Loucy (cell line): ENCODE measurements around the gene IQSEC2.

Experiments used
- H2AFZ ChIP-seq: fragments of 200-600 bp; sonication (generic); 2 replicates; pipeline ENCODE4 v1.6.0; 2016; ENCODE audit warnings: antibody characterized with exemption, mild to moderate bottlenecking, low read length, moderate library complexity
- H3F3A ChIP-seq: fragments of 200-600 bp; 2 replicates; pipeline ENCODE4 v1.6.0; 2016; ENCODE audit warnings: antibody characterized with exemption, low read depth, mild to moderate bottlenecking
- H3K27me3 ChIP-seq: fragments of 200-600 bp; sonication (generic); 2 replicates; pipeline ENCODE4 v1.6.1; 2014; ENCODE audit warnings: low read length, mild to moderate bottlenecking; ENCODE audit not compliant: insufficient read depth, poor library complexity, severe bottlenecking
- H3K36me3 ChIP-seq: fragments of 200-600 bp; sonication (generic); 2 replicates; pipeline ENCODE4 v1.6.1; 2016; ENCODE audit warnings: low read length; ENCODE audit not compliant: insufficient read depth
- H3K4me1 ChIP-seq: fragments of 200-600 bp; sonication (generic); 2 replicates; pipeline ENCODE4 v1.5.1; 2014; ENCODE audit warnings: low read length, mild to moderate bottlenecking; ENCODE audit not compliant: insufficient read depth, poor library complexity, severe bottlenecking
- H3K4me2 ChIP-seq: fragments of 200-600 bp; sonication (generic); 2 replicates; pipeline ENCODE4 v1.6.0; 2014; ENCODE audit warnings: antibody characterized with exemption, low read length, low read depth, mild to moderate bottlenecking; ENCODE audit not compliant: poor library complexity, severe bottlenecking
- H3K4me3 ChIP-seq: fragments of 200-600 bp; sonication (generic); 2 replicates; pipeline ENCODE4 v1.5.1; 2014; ENCODE audit warnings: low read length, mild to moderate bottlenecking, mixed read lengths; ENCODE audit not compliant: poor library complexity, severe bottlenecking
- H3K79me2 ChIP-seq: fragments of 200-600 bp; sonication (generic); 2 replicates; pipeline ENCODE4 v1.6.1; 2014; ENCODE audit warnings: low read length; ENCODE audit not compliant: insufficient read depth
- H3K9ac ChIP-seq: fragments of 200-600 bp; sonication (generic); 2 replicates; pipeline ENCODE4 v1.6.0; 2014; ENCODE audit warnings: mild to moderate bottlenecking, low read depth, low read length, moderate library complexity; ENCODE audit not compliant: poor library complexity, severe bottlenecking
- H3K9me2 ChIP-seq: fragments of 200-600 bp; sonication (generic); replicated peaks from 2 replicates; pipeline ENCODE4 v1.6.1; 2016; ENCODE audit warnings: low read depth, low read length, mixed read lengths
- H3K9me3 ChIP-seq: fragments of 200-600 bp; sonication (generic); 2 replicates; pipeline ENCODE4 v1.6.1; 2014; ENCODE audit warnings: mild to moderate bottlenecking, antibody characterized with exemption, low read length, low read depth; ENCODE audit not compliant: insufficient read depth
- H4K20me1 ChIP-seq: fragments of 200-600 bp; sonication (generic); 2 replicates; pipeline ENCODE4 v1.6.0; 2014; ENCODE audit warnings: antibody characterized with exemption, low read length, mild to moderate bottlenecking; ENCODE audit not compliant: insufficient read depth, poor library complexity, severe bottlenecking
- CTCF ChIP-seq: fragments of 200-600 bp; sonication (generic); conservative IDR thresholded peaks from 2 replicates; pipeline ENCODE4 v1.5.1; 2014; ENCODE audit warnings: mild to moderate bottlenecking, antibody characterized with exemption, low read length
- EZH2phosphoT487 ChIP-seq: fragments of 200-600 bp; IDR thresholded peaks from 2 replicates; pipeline ENCODE4 v1.6.1; 2018; ENCODE audit warnings: antibody characterized with exemption, mild to moderate bottlenecking, moderate library complexity, borderline replicate concordance

IQSEC2 gene

GRCh38 chrX:53316111-53316859 is 34.9 kb upstream of the IQSEC2 start:
- H2AFZ ChIP-seq = no peak overlapping the region
- no peaks in the 10 kb centered on the region for H3K9me3 ChIP-seq
- H3K79me2 ChIP-seq = no peaks in the 10 kb centered on the region
- H3K4me2 ChIP-seq = no peak overlapping the region
- no peak overlapping the region for H3K4me3 ChIP-seq
- TF ChIP-seq CTCF (no peak), EZH2phosphoT487 (no peak)
- no peak overlapping the region for H3K9ac ChIP-seq
- H3F3A ChIP-seq = no peaks in the 10 kb centered on the region
- no peaks in the 10 kb centered on the region for H3K36me3 ChIP-seq
- H3K4me1 ChIP-seq = no peaks in the 10 kb centered on the region
- no peaks in the 10 kb centered on the region for H3K27me3 ChIP-seq
- H3K9me2 ChIP-seq = no peaks in the 10 kb centered on the region
- no peaks in the 10 kb centered on the region for H4K20me1 ChIP-seq

- H3K4me2 ChIP-seq = no peak overlapping the region
- H3K9me3 ChIP-seq = no peaks in the 10 kb centered on the region
- no peak overlapping the region for H3K4me3 ChIP-seq
- no peaks in the 10 kb centered on the region for H3K9me2 ChIP-seq
- no peaks in the 10 kb centered on the region for H4K20me1 ChIP-seq
- 0 out of 2 replicates have a peak overlapping the region, but pooled peaks have one; percentile 10 for H2AFZ ChIP-seq
- no peaks in the 10 kb centered on the region for H3K79me2 ChIP-seq
- H3F3A ChIP-seq = no peaks in the 10 kb centered on the region
- no peak for TF ChIP-seq EZH2phosphoT487
- no peak for TF ChIP-seq CTCF
- H3K9ac ChIP-seq = no peak overlapping the region
- no peaks in the 10 kb centered on the region for H3K36me3 ChIP-seq
- no peaks in the 10 kb centered on the region for H3K4me1 ChIP-seq
- H3K27me3 ChIP-seq = no peaks in the 10 kb centered on the region
Observed at GRCh38 chrX:53313728-53314105, 32.3 kb upstream of the IQSEC2 start.

- peak; percentile 64 for TF ChIP-seq CTCF
- TF ChIP-seq EZH2phosphoT487 = no peak
- Histone ChIP-seq H3K9me2 (no peaks in the 10 kb centered on the region), H3K9me3 (no peaks in the 10 kb centered on the region), H3K27me3 (no peaks in the 10 kb centered on the region), H3K9ac (no peak overlapping the region), H3F3A (no peaks in the 10 kb centered on the region), H2AFZ (0 out of 2 replicates have a peak overlapping the region, but pooled peaks have one; percentile 10), H3K4me1 (no peaks in the 10 kb centered on the region), H3K79me2 (no peaks in the 10 kb centered on the region), H4K20me1 (no peaks in the 10 kb centered on the region), H3K36me3 (no peaks in the 10 kb centered on the region), H3K4me3 (no peak overlapping the region), H3K4me2 (no peak overlapping the region)
Observed at GRCh38 chrX:53312946-53313727, 31.8 kb upstream of the IQSEC2 start.
